Esophagus squamous epithelium (tissue), 4 donors: ENCODE measurements around the gene OBSCN.

Experiments
- POLR2A ChIP-seq, 4 donors: fragments of 450-650 bp; IDR thresholded peaks; one replicate each; pipeline ENCODE4 v1.6.1; 2017; ENCODE audit warnings: antibody characterized with exemption in 4 of 4, mild to moderate bottlenecking in 4 of 4, moderate library complexity in 3 of 4
- TF ChIP-seq, protein P1 (sequence below), 6 experiments: fragments of 450-650 bp in 4 of 6; fragments of 200-600 bp in 2 of 6; sonication (generic) in 2 of 6; IDR thresholded peaks; one replicate each; pipeline ENCODE4 v1.5.1; 2016 to 2019; ENCODE audit warnings: antibody characterized with exemption in 6 of 6, mild to moderate bottlenecking in 4 of 6, moderate library complexity in 4 of 6

DNA sequence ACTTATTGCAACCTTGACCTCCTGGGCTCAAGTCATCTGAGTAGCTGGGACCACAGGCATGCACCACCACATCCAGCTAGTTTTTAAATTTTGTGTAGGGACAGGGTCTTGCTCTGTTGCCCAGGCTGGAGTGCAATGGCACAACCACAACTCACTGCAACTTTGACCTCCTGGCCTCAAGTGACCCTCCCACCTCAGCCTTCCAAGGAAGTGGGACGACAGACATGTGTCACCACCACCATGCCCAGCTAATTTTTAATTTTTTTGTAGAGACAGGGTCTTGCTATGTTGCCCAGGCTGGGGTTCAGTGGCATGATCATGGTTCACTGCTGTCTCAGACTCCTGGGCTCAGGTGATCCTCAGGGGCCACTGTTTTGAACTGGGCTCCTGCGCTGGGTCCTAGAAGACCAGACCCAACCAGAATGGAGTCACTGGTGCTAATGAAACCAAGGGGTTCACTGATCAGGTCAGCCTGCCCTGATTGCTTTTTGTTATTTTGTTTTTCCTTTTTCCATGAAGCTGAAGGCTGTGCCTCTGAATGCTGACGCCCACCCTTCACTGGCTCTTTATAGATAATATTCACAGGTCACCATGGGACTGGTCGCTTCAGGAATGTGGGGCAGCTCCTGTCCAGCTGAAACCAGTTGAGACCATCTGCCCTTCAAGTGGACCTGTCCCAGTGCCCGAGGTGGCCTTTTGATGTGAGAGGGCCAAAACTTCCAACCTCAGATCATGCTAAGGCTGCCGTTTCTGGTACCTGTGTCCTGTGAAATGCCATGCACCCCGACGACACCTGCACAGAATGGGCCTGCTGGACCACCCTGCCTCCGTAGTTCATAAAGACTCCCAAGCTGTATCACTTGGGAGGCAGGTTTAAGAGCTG, 203.9 kb downstream of the OBSCN start:
- TF ChIP-seq POLR2A (IDR thresholded peaks at IDR 0.05) = no peak
- TF ChIP-seq, protein P1, sequence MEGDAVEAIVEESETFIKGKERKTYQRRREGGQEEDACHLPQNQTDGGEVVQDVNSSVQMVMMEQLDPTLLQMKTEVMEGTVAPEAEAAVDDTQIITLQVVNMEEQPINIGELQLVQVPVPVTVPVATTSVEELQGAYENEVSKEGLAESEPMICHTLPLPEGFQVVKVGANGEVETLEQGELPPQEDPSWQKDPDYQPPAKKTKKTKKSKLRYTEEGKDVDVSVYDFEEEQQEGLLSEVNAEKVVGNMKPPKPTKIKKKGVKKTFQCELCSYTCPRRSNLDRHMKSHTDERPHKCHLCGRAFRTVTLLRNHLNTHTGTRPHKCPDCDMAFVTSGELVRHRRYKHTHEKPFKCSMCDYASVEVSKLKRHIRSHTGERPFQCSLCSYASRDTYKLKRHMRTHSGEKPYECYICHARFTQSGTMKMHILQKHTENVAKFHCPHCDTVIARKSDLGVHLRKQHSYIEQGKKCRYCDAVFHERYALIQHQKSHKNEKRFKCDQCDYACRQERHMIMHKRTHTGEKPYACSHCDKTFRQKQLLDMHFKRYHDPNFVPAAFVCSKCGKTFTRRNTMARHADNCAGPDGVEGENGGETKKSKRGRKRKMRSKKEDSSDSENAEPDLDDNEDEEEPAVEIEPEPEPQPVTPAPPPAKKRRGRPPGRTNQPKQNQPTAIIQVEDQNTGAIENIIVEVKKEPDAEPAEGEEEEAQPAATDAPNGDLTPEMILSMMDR (IDR thresholded peaks at IDR 0.05) = no peak
